Transverse colon (tissue), 4 donors: Measurements from ENCODE around the gene PDE4D.

Experiments
- CTCF ChIP-seq, 5 experiments: fragments of 200-600 bp in 3 of 5; fragments of 450-650 bp in 2 of 5; sonication (generic) in 3 of 5; IDR thresholded peaks; 1 replicate in 2 of 5; 2 replicates in 3 of 5; pipeline ENCODE4 v1.5.1; 2016 to 2017; ENCODE audit warnings: antibody characterized with exemption in 5 of 5, inconsistent platforms in 3 of 5, mild to moderate bottlenecking in 2 of 5, moderate library complexity in 1 of 5
- POLR2AphosphoS5 ChIP-seq, 3 donors: sonication (generic); formaldehyde crosslinking; IDR thresholded peaks; one replicate each; pipeline ENCODE4 v1.6.1; 2016; ENCODE audit warnings: antibody characterized with exemption in 3 of 3

DNA sequence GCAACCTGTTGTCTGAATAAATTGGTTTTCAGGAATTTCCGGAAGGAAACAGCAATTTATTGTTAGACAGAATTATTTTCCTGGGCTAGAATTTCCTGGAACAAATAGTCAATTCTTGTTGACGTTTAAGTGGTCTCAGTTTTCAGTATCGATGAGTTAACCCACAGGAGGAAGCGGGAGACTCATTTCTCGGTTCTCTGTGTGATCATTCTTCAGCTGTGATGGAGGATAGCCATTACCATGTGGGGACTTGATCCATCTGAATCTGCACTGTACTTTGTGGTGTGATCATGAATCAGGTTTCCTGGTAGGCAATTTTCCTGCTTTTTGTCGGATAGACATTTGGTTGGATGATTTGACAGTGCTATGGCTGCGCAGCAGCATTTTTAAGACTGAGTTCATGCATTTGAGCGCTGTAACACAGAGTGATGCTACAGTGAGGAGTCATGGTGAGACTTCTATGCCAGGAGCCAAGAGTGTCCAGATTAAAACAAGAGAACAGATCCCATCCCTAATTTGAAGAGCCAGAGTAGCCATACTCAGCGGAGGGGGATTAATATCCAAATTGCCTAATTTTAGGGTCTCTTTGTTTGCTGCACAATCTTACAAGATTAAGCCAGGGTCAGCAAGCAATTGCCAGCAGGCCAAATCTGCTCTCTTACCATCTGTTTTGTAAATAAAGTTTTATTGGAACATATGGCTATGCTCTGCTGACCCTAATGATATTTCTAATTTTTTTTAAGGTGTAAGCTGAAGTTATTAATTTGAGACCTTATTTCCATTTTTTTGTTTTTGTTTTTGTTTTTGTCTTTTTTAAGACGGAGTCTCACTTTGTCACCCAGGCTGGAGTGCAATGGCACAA is 954.7 kb downstream of the PDE4D start:
- TF ChIP-seq CTCF (IDR thresholded peaks at IDR 0.05) (no peak), POLR2AphosphoS5 (IDR thresholded peaks at IDR 0.05) (no peak)
